Fibroblast of the conjunctiva (primary cell): ENCODE data around the gene CXADR.

Source experiments
- DNase-seq: peaks from one replicate; pipeline ENCODE4 v3.0.0-alpha.2; 2010; ENCODE audit warnings: low read depth

The CXADR gene

DNA sequence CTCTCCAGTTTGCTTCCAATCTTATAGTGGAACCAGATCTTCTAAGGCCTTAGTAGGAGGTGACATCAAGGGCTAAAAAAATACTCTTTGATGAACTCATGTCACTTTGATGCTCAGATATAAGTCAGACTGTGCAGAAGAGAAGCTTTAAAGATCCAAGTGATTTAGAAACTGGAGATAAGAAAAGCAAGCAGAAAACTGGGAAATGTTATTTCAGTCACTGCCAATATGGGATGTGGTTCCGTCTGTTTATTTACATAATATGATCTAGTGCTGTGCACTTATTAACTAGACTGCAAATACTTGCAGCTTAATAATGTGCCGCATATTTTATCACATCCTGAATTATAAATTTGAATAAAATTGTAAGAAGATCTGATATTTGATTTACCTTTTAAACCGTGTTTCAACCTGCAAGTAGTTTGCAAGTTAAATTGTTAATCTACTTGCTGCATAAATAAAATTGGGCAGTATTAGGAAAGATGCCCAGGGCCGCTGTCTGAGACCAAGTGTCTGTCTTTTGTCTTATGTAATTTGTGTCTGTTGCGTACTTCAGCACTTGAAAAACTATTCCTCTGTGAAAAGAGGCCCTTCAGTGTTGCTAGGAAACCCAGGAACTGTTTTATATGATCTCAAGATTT lies 29.6 kb downstream of the CXADR start:
- DNase-seq = no peak

DNA sequence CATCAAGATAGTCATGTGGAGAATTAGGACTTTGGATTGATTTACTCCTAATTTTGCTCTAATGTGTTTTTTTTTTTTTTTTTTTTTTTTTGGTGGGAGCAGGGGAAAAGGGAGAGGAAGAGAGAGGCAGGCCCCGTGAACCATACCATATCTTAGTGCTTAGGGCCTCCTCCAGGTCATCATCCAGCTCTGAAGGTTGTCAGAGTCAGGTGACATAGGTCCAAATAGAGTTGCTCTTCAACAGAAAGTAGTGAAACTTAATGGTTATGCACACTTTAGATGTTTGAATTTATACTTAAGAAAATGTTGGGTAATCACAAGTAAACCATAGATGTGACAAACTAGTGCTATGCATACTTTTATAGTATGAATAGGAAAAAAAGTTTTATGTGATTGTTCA lies 32.2 kb downstream of the CXADR start:
- DNase-seq = no peak

- DNase-seq = no peak
These were observed 35.4 kb downstream of the CXADR start for GRCh38 chr21:17548262-17548661.

- DNase-seq = no peak
These were observed 37.9 kb downstream of the CXADR start for GRCh38 chr21:17550671-17551308.

DNA sequence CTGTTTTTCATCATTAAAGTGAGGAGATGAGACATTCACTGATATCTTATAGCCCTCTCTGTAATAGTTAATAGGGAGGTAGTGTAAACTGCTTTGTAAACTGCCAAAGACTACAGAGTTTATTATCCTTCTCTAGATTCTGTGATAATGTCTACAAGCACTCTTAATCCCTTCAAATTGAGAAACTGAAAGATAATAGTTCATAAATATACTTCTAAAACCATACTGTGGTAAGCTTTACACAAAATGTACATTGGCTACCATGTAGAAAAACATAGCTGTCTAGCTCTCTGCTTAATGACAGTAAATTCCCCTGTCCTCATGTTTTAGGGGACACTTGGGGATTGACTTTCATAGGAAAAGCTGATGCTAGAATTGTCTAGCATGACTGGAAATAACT lies 39.6 kb downstream of the CXADR start:
- DNase-seq = no peak

DNA sequence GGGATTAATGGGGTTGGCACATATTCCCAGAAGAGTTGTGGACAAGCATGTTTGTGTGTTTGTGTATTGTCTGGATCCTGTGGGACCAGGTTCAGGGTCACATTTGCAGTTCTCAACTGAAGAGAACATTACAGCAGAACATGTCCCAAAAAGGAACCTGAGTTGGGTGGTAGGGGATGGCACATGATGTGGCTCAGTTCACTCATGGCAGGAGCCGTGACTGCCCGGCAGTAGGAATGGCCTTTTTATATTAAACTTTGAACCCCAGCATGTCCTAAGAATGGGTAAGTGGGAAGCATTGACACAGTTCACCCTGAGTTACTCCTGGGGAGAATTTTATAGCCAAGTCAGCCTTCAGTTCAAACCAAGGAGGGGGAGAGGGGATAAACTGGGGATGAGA lies 41.3 kb downstream of the CXADR start:
- DNase-seq = no peak

GRCh38 chr21:17554679-17555465 lies 42.0 kb downstream of the CXADR start:
- DNase-seq = no peak

DNA sequence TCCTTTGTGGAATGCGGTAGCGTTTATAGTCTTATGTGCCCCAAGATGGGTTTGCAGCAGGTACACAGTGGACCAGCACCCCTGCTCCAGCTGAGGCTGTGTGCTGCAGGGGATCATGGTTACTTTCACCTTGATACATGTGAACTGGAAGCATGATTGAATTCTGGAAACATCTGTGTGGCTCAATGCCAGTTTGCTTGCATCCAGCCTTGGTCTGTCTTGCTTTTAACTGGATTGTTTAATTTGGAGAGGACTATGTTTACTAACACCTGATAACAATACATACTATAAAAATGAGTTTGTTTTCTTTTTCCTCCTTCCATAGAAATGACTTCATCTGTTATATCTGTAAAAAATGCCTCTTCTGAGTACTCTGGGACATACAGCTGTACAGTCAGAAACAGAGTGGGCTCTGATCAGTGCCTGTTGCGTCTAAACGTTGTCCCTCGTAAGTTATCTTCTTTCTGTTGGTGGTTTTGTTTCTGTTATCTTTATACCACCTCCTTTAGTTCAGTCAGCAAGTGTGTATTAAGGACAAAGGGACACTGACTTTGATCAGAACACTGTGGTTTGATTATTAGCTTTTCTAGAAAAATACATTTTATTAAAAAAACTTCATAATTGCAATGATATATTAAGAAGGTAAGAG lies 47.7 kb downstream of the CXADR start:
- no peak for DNase-seq

DNA sequence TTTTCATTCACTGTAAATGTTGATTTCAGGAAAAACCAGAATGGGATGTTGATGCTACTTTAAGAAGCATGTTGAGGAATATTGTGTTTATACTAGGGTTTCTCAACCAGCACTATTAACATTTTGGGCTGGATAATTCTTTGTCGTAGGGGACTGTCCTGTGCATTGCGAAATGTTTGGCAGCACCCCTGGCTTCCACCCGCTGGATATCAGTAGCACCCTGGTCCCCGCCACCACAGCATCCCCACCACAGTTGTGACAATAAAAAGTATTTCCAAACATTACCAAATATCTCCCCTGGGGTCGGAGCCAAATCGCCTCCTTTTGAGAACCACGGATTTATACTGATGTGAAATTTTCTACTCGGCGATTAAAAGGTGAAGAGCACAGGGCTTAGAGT lies 57.9 kb downstream of the CXADR start:
- DNase-seq = no peak

GRCh38 chr21:17572431-17572830 lies 59.6 kb downstream of the CXADR start:
- no peak for DNase-seq

DNA sequence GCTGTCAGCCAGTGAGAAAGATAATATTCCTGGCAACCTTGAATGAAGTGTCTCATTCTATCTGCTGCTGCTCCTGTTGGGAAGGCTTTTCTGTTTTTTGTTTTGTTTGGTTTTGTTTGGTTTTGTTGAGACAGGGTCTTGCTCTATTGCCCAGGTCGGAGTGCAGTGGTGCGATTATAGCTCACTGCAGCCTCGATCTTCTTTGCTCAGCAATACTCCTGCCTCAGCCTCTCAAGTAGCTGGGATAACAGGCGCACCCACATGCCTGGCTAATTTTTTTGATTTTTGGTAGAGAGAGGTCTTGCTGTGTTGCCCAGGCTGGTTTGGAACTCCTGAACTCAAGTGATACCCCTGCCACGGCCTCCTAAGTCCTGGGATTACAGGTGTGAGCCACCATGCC lies 62.2 kb downstream of the CXADR start:
- DNase-seq = no peak

DNA sequence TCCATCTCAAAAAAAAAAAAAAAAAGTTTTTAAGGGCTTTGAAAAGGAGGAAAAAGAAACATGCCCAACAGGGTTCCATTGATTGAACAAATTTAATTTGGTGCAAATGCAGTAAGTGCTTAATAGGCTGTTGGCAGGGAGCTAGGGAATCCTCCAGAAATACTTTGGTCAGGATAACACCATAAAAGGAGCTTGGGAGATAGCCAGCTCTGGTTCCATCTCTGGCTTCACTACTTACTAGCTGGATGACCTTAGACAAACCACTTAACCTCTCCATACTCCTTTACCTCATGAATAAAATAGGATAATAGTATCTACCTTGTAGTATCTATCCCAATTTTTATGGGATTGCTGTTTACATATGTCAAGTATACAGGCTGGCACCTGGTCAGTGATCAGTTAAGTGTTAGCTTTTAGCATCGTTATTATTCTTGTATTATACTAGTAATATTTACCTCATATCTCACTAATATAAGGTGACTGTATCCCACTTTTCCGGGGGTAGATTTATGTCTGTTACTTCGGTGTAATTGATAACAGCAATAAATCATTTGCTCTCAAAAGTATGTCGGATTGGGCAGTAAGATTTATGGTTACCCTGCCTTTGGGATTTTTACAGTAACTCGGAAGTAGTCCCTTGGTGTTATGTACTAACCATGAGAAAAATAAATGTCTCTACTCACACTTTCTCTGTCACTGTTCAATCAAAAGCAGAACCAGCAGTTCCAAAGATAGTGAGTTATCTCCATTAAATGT lies 63.4 kb downstream of the CXADR start:
- DNase-seq = no peak

DNA sequence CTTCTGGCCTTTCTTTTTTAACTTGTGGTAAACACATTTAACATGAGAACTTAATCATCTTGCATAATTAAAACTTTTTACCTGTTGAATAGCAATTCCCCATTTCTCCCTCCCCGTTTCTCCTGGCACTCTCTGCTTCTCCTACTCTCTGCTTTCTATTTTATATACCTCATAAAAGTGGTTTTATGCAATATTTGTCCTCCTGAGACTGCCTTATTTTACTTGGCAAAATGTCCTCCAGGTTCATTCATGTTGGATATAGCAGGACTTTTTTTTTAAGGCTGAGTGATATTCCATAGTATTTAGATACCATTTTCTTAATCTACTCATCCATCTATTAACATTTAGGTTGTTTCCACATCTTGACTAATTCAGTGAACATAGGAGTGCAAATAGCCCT lies 64.9 kb downstream of the CXADR start:
- DNase-seq = no peak

DNA sequence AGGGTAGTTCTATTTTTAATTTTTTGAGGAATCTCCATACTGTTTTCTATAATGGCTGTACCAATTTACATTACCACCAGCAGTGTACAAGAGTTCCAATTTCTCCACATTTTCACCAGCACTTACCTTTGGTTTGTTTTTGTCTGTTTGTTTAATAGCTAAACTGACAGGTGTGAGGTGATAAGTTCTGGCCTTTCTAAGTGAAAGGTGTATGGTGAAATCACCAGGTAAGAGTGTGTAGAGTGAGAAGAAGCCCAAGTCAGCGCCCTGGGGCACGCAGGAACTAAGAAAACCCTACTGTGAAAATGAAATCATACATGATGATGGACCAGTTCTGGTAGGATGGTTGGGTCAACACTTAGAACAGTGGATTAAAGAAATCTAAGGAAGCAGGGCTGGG lies 65.3 kb downstream of the CXADR start:
- no peak for DNase-seq

DNA sequence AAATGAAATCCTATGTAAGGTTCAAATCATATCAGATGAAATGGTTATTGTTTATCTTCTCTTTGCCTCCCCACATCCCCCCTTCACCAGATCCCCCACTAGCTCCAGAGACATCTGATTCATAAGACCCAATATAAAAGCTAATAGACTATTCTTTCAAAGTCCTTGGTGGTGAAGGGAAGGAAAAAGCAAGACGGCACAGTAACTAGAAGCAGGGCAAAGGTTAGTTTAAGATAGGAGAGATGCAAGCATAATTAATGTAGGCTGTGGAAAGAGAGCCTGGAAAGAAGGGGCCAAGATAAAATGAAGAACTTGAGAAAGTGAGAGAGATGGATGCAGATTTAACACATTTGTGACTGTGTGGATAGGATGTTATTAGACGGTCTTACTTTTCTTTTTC lies 66.0 kb downstream of the CXADR start:
- DNase-seq = no peak

DNA sequence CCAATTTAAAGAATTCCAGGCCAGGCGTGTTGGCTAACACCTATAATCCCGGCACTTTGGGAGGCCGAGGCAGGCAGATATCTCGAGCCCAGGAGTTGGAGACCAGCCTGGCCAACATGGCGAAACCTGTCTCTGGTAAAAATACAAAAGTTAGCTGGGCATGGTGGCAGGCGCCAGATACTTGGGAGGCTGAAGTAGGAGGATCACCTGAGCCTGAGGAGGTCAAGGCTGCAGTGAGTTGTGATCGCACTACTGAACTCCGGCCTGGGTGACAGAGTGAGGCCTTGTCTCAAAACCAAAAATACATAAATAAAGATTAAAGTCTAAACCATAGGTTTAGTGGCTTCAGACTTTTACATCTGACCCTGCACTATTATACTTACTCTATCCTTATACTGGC lies 67.5 kb downstream of the CXADR start:
- DNase-seq = no peak

DNA sequence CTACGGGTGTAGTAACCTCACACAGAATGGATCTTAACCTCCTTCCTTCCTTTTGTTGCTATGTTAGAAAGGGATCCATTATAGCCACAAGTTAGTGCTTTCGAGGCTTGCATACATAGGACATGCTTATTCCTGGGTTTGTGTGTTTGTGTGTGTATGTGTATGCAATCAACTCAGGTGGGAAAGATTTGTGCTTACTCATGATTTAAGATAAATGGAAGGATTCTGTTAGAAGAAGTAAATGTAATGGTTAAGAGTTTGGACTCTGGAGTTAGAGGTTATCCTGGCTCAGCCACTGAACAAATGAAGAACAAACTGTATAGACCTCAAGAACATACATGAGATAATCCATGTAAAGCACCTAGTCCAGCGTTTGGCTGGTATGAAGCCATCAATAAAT lies 71.1 kb downstream of the CXADR start:
- DNase-seq = no peak

GRCh38 chr21:17585875-17586450 lies 73.1 kb downstream of the CXADR start:
- DNase-seq = peak; percentile 34

DNA sequence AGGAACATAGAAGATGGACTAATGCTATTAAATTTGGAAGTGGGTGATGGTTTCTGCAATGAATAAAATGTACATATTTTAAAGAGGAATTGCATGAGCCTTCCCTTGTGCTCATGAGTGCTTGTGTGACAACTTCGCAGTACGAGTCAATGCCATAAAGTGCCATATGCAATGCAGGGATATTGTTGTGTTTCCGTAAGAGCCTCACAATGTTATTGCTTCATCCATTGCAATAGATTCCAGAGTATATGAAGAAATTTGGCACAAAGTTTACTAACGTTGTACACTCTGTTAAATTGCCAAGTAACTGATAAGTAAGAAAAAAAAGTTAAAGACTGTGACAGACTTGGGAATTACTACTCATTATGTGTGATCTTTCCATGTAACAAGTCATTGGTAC lies 77.6 kb downstream of the CXADR start:
- DNase-seq = peak; percentile 56

DNA sequence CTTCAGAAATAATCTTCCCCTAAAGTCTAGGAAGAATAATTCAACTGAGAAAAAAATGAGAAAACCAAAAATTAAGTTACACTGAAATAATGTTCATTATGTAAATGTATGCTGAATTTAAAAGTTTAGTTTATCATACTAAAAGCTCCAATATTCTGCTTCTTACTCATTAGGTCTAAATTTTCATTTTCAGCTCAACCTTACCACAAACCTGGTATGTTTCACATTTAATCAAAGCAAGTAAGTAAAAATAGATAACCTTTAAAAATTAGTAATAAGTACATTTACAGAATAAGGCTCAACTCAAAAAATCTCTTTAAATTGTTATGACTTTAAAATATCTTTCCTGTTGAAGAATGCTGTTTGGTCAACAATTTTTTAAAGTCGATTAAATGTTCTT lies 84.8 kb downstream of the CXADR start:
- DNase-seq = no peak

GRCh38 chr21:17598437-17598836 lies 85.6 kb downstream of the CXADR start:
- DNase-seq = no peak

DNA sequence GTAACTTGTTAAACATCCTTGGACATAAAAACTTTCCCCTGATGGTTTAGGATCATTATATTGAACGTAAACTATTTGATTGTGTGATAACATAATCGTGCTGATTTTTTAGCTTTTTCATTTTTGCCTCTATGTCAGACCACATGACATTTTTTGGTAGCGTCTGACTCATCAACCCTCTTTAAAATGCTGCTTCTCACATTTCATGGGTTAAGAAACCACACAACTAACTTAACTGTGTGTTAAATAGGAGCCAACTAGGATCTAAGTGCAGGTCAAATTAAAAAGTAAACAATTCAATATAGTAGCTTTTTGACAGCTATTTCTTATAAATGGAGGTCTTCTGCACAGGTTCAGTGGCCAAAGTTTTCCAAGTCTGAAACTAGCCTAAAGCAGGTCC lies 90.0 kb downstream of the CXADR start:
- peak; percentile 23 for DNase-seq
